ENCODE data around the gene PAM16.
"Not testable (repeated sequence)": the region's sequence is repeated elsewhere in the genome, so short reads cannot be mapped to it uniquely, and the experiment has no call there.

Gene PAM16

GRCh38 chr16:4350787-4351659, at the start of gene PAM16:
Gene PAM16, minus strand, starts transcription at chr16:4351321. Its CDS starts 87 bp downstream, at chr16:4351234.
- H3K4me3 ChIP-seq (ENCODE audit: low read length), result peak within 1 kb of the TSS; percentile 82
- TF ChIP-seq CTCF (IDR thresholded peaks at IDR 0.05; ENCODE audit: insufficient read depth, low read depth, low read length, missing control alignments), result no peak
- DNase-seq (ENCODE audit: low read depth), result peak; percentile 94

GRCh38 chr16:4399001-4399730, 48.0 kb upstream of the PAM16 start:
- no peak for DNase-seq (ENCODE audit: low read depth)
- no peak overlapping the region for H3K4me3 ChIP-seq (ENCODE audit: low read length)
- no peak for TF ChIP-seq CTCF (IDR thresholded peaks at IDR 0.05; ENCODE audit: insufficient read depth, low read depth, low read length, missing control alignments)

GRCh38 chr16:4395055-4395726, 44.1 kb upstream of the PAM16 start:
- no peak for DNase-seq (ENCODE audit: low read depth)
- H3K4me3 ChIP-seq (ENCODE audit: low read length), result no peak overlapping the region
- TF ChIP-seq CTCF (IDR thresholded peaks at IDR 0.05; ENCODE audit: insufficient read depth, low read depth, low read length, missing control alignments), result no peak

- H3K4me3 ChIP-seq (ENCODE audit: low read length); DNase-seq (ENCODE audit: low read depth): not testable (repeated sequence)
Measured at GRCh38 chr16:4393850-4394249, 42.7 kb upstream of the PAM16 start.

GRCh38 chr16:4393240-4393600, 42.1 kb upstream of the PAM16 start:
- H3K4me3 ChIP-seq (ENCODE audit: low read length), result no peak overlapping the region
- DNase-seq (ENCODE audit: low read depth), result peak; percentile 66
- TF ChIP-seq CTCF (IDR thresholded peaks at IDR 0.05; ENCODE audit: insufficient read depth, low read depth, low read length, missing control alignments), result no peak

- DNase-seq (ENCODE audit: low read depth), result peak; percentile 59
- no peak overlapping the region for H3K4me3 ChIP-seq (ENCODE audit: low read length)
- no peak for TF ChIP-seq CTCF (IDR thresholded peaks at IDR 0.05; ENCODE audit: insufficient read depth, low read depth, low read length, missing control alignments)
Measured at GRCh38 chr16:4392382-4393239, 41.5 kb upstream of the PAM16 start.

All from epithelial cell of esophagus (primary cell).